HK-2 (cell line): ENCODE data around the gene AXDND1.
"Not testable (repeated sequence)": the region's sequence is repeated elsewhere in the genome, so short reads cannot be mapped to it uniquely, and the experiment has no call there.

Experiments
- DNase-seq: peaks from one replicate; pipeline ENCODE4 v3.0.0-alpha.2; 2018; ENCODE audit not compliant: unreplicated experiment

The AXDND1 gene

GRCh38 chr1:179365342-179366092, at the start of gene AXDND1:
AXDND1 (plus strand) TSS chr1:179365971; CDS start chr1:179366510, 539 bp downstream.
- DNase-seq, result peak; percentile 90

- no peak for DNase-seq
Measured at GRCh38 chr1:179318491-179318890, 47.3 kb upstream of the AXDND1 start.

GRCh38 chr1:179321533-179322216, 44.1 kb upstream of the AXDND1 start:
- DNase-seq, result no peak

- no peak for DNase-seq
Measured at GRCh38 chr1:179322557-179322956, 43.2 kb upstream of the AXDND1 start.

GRCh38 chr1:179323436-179323835, 42.3 kb upstream of the AXDND1 start:
- DNase-seq, result no peak

- DNase-seq, result no peak
Measured at GRCh38 chr1:179325836-179326235, 39.9 kb upstream of the AXDND1 start.

GRCh38 chr1:179326746-179327145, 39.0 kb upstream of the AXDND1 start:
- no peak for DNase-seq

- no peak for DNase-seq
Measured at GRCh38 chr1:179327196-179327595, 38.6 kb upstream of the AXDND1 start.

- no peak for DNase-seq
Measured at GRCh38 chr1:179327679-179328078, 38.1 kb upstream of the AXDND1 start.

GRCh38 chr1:179329862-179330261, 35.9 kb upstream of the AXDND1 start:
- no peak for DNase-seq

GRCh38 chr1:179334440-179334839, 31.3 kb upstream of the AXDND1 start:
- DNase-seq, result no peak

- no peak for DNase-seq
Measured at GRCh38 chr1:179337288-179337687, 28.5 kb upstream of the AXDND1 start.

- no peak for DNase-seq
Measured at GRCh38 chr1:179337942-179338560, 27.7 kb upstream of the AXDND1 start.

- DNase-seq, result no peak
Measured at GRCh38 chr1:179340918-179341317, 24.9 kb upstream of the AXDND1 start.

- no peak for DNase-seq
Measured at GRCh38 chr1:179341943-179342547, 23.7 kb upstream of the AXDND1 start.

GRCh38 chr1:179342740-179343404, 22.9 kb upstream of the AXDND1 start:
- DNase-seq, result no peak

- no peak for DNase-seq
Measured at GRCh38 chr1:179351281-179351680, 14.5 kb upstream of the AXDND1 start.

GRCh38 chr1:179352236-179352635, 13.5 kb upstream of the AXDND1 start:
- DNase-seq, result no peak

- DNase-seq, result no peak
Measured at GRCh38 chr1:179353546-179353945, 12.2 kb upstream of the AXDND1 start.

GRCh38 chr1:179361631-179362030, 4.1 kb upstream of the AXDND1 start:
- not testable (repeated sequence) for DNase-seq

- no peak for DNase-seq
Measured at GRCh38 chr1:179366093-179366800, 476 bp downstream of the AXDND1 start.
